Hepatocyte (in vitro differentiated cells): ENCODE data around the gene GYS1.

Experiments
- EZH2 ChIP-seq: fragments of 200-600 bp; sonication (generic); IDR thresholded peaks from 2 replicates; pipeline ENCODE4 v1.6.1; 2016; ENCODE audit warnings: antibody characterized with exemption, mild to moderate bottlenecking, borderline replicate concordance
- EZH2phosphoT487 ChIP-seq: fragments of 200-600 bp; sonication (generic); IDR thresholded peaks from one replicate; pipeline ENCODE4 v1.6.1; 2018; ENCODE audit warnings: antibody characterized with exemption, mild to moderate bottlenecking, low read depth, moderate library complexity; ENCODE audit not compliant: unreplicated experiment, severe bottlenecking
- TF ChIP-seq, protein P1 (sequence below): fragments of 200-600 bp; sonication (generic); IDR thresholded peaks from 2 replicates; pipeline ENCODE4 v1.5.1; 2016; ENCODE audit warnings: antibody characterized with exemption, mild to moderate bottlenecking; ENCODE audit not compliant: poor library complexity

- TF ChIP-seq, protein P1, sequence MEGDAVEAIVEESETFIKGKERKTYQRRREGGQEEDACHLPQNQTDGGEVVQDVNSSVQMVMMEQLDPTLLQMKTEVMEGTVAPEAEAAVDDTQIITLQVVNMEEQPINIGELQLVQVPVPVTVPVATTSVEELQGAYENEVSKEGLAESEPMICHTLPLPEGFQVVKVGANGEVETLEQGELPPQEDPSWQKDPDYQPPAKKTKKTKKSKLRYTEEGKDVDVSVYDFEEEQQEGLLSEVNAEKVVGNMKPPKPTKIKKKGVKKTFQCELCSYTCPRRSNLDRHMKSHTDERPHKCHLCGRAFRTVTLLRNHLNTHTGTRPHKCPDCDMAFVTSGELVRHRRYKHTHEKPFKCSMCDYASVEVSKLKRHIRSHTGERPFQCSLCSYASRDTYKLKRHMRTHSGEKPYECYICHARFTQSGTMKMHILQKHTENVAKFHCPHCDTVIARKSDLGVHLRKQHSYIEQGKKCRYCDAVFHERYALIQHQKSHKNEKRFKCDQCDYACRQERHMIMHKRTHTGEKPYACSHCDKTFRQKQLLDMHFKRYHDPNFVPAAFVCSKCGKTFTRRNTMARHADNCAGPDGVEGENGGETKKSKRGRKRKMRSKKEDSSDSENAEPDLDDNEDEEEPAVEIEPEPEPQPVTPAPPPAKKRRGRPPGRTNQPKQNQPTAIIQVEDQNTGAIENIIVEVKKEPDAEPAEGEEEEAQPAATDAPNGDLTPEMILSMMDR = no peak
- no peak for TF ChIP-seq EZH2
- no peak for TF ChIP-seq EZH2phosphoT487
Observed at GRCh38 chr19:49004964-49005614, 12.0 kb upstream of the GYS1 start.
